Measurements from ENCODE around the gene INTS13.

- TF ChIP-seq ZNF253 (CRISPR knock-in tag; IDR thresholded peaks at IDR 0.05; ENCODE audit: borderline replicate concordance), result no peak
- no peak for TF ChIP-seq SMC3 (IDR thresholded peaks at IDR 0.05; ENCODE audit: low read length)
- TF ChIP-seq RXRA (CRISPR knock-in tag; IDR thresholded peaks at IDR 0.05), result no peak
- TF ChIP-seq POLR2AphosphoS5 (IDR thresholded peaks at IDR 0.05; ENCODE audit: low read depth, low read length), result no peak
Measured at GRCh38 chr12:26896913-26897312, 40.9 kb downstream of the INTS13 start.

Measured in HepG2 (cell line).